ENCODE results near the gene SOX12. TPM values are rescaled to one million over a fixed set of nuclear protein-coding genes. Genes with fewer than 3 reads are reported as not detected.
"Not testable (repeated sequence)": the region's sequence is repeated elsewhere in the genome, so short reads cannot be mapped to it uniquely, and the experiment has no call there.

The SOX12 gene
- total RNA-seq, 1 donor: 6.0 TPM

DNA sequence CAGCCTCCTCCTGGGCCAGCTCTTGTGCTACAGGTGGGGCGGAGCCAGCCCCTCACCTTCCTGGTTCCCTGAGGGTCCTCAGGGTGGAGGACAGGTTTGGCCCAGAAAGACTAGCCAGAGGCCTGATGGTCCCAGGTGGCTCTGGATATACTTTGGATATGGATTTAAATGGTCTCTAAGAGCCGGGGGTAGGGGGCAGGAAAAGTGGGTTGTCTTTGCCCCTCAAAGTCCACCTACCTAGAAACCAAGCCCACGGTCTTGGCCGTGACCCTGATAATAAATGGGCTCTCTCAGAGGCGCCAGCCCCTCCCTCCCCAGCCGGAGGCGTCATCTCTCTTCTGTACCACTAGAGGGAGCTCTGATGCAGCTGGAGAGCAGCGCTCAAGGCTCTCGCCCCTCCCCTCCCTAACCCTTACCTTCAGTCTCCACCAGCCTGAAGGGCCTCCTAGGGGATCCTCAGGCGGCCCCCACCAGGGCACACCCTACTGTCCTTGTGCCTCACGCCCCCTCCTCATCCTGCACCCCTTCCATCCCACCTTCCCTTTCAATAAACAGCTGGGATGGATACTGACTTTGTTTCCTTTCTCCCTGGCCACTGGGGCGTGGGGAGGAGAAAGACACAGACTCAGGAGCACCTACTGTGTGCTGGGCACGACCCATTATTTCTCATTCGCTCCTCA is 29.1 kb downstream of the SOX12 start:
- peak; percentile 77 for DNase-seq (ENCODE audit: low read depth)
- H3K4me3 ChIP-seq (ENCODE audit: low read depth, low read length): no peak overlapping the region
- TF ChIP-seq, protein P1, sequence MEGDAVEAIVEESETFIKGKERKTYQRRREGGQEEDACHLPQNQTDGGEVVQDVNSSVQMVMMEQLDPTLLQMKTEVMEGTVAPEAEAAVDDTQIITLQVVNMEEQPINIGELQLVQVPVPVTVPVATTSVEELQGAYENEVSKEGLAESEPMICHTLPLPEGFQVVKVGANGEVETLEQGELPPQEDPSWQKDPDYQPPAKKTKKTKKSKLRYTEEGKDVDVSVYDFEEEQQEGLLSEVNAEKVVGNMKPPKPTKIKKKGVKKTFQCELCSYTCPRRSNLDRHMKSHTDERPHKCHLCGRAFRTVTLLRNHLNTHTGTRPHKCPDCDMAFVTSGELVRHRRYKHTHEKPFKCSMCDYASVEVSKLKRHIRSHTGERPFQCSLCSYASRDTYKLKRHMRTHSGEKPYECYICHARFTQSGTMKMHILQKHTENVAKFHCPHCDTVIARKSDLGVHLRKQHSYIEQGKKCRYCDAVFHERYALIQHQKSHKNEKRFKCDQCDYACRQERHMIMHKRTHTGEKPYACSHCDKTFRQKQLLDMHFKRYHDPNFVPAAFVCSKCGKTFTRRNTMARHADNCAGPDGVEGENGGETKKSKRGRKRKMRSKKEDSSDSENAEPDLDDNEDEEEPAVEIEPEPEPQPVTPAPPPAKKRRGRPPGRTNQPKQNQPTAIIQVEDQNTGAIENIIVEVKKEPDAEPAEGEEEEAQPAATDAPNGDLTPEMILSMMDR (IDR thresholded peaks at IDR 0.05; ENCODE audit: insufficient read depth, low read depth, low read length): peak; percentile 96

DNA sequence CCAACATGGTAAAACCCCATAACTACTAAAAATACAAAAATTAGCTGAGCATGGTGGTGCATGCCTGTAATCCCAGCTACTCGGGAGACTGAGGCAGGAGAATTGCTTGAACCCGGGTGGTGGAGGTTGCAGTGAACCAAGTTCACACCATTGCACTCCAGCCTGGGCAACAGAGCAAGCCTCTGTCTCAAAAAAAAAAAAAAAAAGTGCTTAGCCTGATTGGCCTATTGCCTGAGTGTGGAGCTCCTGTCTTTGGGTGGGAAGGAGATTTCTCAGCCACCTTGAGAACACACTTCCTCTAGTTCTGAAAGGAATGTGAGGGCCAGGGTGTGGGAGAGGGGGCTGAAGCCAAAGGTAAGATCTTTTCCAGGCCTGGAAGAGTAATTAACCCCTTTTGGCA is 30.8 kb downstream of the SOX12 start:
- H3K4me3 ChIP-seq (ENCODE audit: low read depth, low read length); DNase-seq (ENCODE audit: low read depth): not testable (repeated sequence)

DNA sequence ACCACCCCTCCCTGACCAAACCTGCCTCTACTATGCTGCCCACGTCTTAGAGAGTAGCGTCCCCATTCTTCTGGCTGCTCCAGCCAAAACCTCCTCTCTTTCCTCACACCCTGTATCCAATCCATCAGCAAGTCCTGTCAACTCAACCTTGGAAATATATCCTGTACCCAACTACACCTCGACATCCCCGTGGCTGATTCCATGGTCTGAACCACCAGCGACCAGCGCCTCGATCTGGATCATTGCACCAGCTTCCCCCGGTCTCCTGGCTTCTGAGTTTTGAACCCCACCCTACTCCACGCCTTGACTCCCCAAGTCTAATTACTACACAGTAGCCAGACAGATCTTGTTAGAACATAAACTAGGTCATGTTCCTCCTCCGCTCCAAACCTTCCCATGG is 31.4 kb downstream of the SOX12 start:
- TF ChIP-seq, protein P1 (IDR thresholded peaks at IDR 0.05; ENCODE audit: insufficient read depth, low read depth, low read length): no peak

DNA sequence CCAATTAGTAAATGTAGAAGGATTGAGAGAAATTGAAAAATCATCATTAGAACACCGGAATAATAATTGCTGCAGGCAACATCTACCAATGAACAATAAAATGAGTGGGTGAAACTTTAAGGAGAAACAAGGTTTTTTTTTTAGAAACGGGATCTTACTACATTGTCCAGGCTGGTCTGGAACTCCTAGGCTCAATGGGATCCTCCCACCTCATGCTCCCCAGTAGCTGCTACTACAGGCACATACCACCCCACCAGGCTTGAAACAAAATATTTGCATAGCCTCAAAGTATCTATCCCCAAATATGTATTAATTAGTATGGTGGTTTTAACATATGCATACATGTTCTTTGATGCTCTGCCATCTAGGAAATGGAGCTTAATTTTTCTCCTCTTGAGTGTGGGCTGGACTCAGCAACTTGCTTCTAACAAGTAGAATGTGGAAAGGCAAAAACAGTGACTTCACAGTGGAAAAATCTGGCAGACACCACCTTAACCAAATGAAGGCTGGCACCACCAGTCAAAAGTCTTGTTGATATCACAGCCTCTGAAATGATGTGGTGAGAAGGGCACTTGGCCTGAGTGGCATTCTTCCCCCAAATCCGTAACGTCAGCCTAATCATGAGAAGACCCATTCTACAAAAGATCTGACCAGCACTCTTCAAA is 33.7 kb downstream of the SOX12 start:
- TF ChIP-seq, protein P1 (IDR thresholded peaks at IDR 0.05; ENCODE audit: insufficient read depth, low read depth, low read length): no peak
- no peak for DNase-seq (ENCODE audit: low read depth)
- H3K4me3 ChIP-seq (ENCODE audit: low read depth, low read length): no peak overlapping the region

More for the DNA sequence above, 31.4 kb downstream of the SOX12 start:
- DNase-seq (ENCODE audit: low read depth): no peak
- H3K4me3 ChIP-seq (ENCODE audit: low read depth, low read length): no peak overlapping the region

DNA sequence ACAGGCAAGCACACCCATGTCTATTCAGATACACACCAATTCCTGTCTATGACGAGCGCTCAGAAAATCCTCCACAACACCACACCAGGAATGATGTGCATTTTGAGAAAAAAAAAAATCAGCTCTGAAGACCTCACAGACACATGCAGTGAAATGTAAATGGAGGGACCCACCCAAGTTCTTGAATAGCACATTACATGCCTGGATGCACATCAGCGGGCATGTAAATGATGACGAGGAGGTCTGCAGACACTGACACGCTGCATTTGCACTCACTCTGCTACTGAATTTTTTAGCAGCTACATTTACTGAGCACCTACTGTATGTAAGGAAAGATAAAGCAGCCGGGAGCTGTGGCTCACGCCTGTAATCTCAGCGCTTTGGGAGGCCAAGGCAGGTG is 36.2 kb downstream of the SOX12 start:
- TF ChIP-seq, protein P1 (IDR thresholded peaks at IDR 0.05; ENCODE audit: insufficient read depth, low read depth, low read length): no peak

DNA sequence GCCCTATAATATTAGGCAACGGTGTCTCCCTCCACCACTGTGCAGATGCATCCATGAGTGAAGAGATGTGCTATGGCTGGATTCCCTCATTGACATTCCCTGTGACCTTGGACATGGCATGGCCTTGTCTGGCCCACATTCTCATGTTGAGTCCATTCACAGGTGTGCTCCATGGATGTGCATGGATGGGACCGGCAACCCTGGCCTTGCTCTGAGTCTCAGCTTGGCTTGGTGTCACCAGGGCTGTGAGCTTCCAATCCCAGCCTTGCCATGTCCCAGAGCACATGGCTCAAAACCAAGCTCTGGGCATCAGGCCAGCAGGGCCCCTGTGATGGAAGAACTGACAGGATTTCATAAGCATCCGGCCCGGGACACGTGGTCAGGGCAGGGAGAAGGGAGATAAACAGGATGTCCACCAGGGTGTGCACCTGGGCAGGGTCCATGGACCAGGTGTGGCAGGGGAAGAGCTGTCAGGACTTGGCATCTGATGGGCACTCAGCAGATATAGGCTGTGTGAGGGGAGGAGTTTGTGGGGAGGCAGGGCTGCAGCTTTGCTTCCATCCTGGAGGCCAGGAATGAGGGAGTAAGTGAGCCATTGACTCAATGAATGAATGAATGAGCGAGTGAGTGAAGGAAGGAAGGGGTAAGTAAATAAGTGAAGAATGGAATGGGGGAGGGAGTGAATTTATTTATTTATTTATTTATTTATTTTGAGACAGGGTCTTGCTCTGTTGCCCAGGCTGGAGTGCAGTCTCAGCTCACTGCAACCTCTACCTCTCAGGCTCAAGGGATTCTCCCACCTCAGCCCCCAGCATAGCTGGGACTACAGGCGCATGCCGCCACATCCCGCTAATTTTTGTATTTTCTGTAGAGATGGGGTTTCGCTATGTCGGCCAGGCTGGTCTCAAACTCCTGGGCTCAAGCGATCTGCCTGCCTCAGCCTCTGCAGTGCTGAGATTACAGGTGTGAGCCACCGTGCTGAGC is 37.2 kb downstream of the SOX12 start:
- DNase-seq (ENCODE audit: low read depth): peak; percentile 91
- H3K4me3 ChIP-seq (ENCODE audit: low read depth, low read length): no peak overlapping the region
- TF ChIP-seq, protein P1 (IDR thresholded peaks at IDR 0.05; ENCODE audit: insufficient read depth, low read depth, low read length): peak; percentile 54

More for the DNA sequence above, 36.2 kb downstream of the SOX12 start:
- no peak for DNase-seq (ENCODE audit: low read depth)
- H3K4me3 ChIP-seq (ENCODE audit: low read depth, low read length): no peak overlapping the region

All from fibroblast of villous mesenchyme (primary cell).